Vagina (tissue), 2 donors: ENCODE measurements around the gene HECTD2.

Experiments used
- POLR2AphosphoS5 ChIP-seq, 2 donors: sonication (generic); formaldehyde crosslinking; IDR thresholded peaks; one replicate each; pipeline ENCODE4 v1.9.0; 2017; ENCODE audit warnings: antibody characterized with exemption in 2 of 2, mild to moderate bottlenecking in 2 of 2, low read depth in 1 of 2; ENCODE audit not compliant: insufficient read depth in 1 of 2
- TF ChIP-seq, protein P1 (sequence below), 3 experiments: fragments of 450-650 bp in 2 of 3; fragments of 200-600 bp in 1 of 3; sonication (generic) in 1 of 3; IDR thresholded peaks; one replicate each; pipeline ENCODE4 v1.5.1; 2017 to 2019; ENCODE audit warnings: antibody characterized with exemption in 3 of 3, mild to moderate bottlenecking in 2 of 3, moderate library complexity in 2 of 3

DNA sequence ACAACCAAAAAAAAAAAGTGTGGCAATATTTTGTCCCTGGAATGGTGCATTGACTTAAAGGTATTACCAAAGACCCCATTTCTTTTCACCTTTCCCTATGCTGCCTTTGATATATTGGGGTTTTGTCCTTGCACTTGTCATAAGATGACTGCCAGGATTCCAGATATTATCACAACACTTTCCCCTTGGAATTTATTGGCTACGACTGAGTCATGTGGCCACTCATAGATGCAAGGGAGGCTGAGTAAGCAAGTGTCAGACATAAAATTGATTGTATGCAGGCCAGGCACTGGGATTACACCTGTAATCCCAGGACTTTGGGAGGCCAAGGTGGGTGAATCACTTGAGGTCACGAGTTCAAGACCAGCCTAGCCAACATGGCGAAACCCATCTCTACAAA, 139.1 kb downstream of the HECTD2 start:
- TF ChIP-seq POLR2AphosphoS5 (IDR thresholded peaks at IDR 0.05; ENCODE audit: insufficient read depth in 1 of 2, low read depth in 1 of 2), result no peak
- TF ChIP-seq, protein P1, sequence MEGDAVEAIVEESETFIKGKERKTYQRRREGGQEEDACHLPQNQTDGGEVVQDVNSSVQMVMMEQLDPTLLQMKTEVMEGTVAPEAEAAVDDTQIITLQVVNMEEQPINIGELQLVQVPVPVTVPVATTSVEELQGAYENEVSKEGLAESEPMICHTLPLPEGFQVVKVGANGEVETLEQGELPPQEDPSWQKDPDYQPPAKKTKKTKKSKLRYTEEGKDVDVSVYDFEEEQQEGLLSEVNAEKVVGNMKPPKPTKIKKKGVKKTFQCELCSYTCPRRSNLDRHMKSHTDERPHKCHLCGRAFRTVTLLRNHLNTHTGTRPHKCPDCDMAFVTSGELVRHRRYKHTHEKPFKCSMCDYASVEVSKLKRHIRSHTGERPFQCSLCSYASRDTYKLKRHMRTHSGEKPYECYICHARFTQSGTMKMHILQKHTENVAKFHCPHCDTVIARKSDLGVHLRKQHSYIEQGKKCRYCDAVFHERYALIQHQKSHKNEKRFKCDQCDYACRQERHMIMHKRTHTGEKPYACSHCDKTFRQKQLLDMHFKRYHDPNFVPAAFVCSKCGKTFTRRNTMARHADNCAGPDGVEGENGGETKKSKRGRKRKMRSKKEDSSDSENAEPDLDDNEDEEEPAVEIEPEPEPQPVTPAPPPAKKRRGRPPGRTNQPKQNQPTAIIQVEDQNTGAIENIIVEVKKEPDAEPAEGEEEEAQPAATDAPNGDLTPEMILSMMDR (IDR thresholded peaks at IDR 0.05), result no peak
